A549 (cell line): ENCODE data around the gene PLEKHA7. TPM values are rescaled to one million over a fixed set of nuclear protein-coding genes. Genes with fewer than 3 reads are reported as not detected.

Experiments used
- ATAC-seq, 2 experiments: fragments of 200-7000 bp in 1 of 2; fragments of >200 bp in 1 of 2; cut with Nextera tagmentation in 1 of 2; cut with Tn5 transposase in 1 of 2; 3 replicates each; pipeline versions ENCODE4 v1.8.0 to v1.9.1; 2018 to 2020; ENCODE audit warnings: mild to moderate bottlenecking in 1 of 2, moderate library complexity in 1 of 2
- CTCF ChIA-PET: fragments of 300-600 bp; sonication (Branson Sonifier 250); formaldehyde crosslinking; extraction: SDS; loops from one replicate; lab custom pipeline; 2021; ENCODE audit warnings: antibody characterized with exemption, inconsistent platforms; lab: Yijun Ruan, JAX
- POLR2A ChIA-PET: fragments of 350-600 bp; formaldehyde crosslinking; extraction: SDS; loops from one replicate; lab custom pipeline; 2021; ENCODE audit warnings: antibody characterized with exemption, inconsistent platforms; lab: Yijun Ruan, JAX
- DNase-seq, 2 experiments: peaks; one replicate each; pipeline versions ENCODE4 v3.0.0 to v3.0.0-alpha.2; 2011 to 2016; ENCODE audit warnings: low read depth in 1 of 2, low spot score in 1 of 2
- FAIRE-seq: peaks from 2 replicates; lab custom pipeline; 2011; peaks lifted over from hg19 to GRCh38; lab: Jason Lieb, UNC
- H3K27ac ChIP-seq, 2 experiments: fragments of >200 bp; sonication (Bioruptor Twin); formaldehyde crosslinking; 3 replicates each; pipeline ENCODE4 v1.5.1; 2016 to 2017
- H3K4me1 ChIP-seq: fragments of >200 bp; sonication (Bioruptor Twin); formaldehyde crosslinking; 3 replicates; pipeline ENCODE4 v1.6.1; 2016
- H3K4me2 ChIP-seq: fragments of >200 bp; sonication (Bioruptor Twin); formaldehyde crosslinking; 3 replicates; pipeline ENCODE4 v1.6.1; 2016
- H3K4me3 ChIP-seq: fragments of >200 bp; sonication (Bioruptor Twin); formaldehyde crosslinking; 3 replicates; pipeline ENCODE4 v1.5.1; 2016
- H3K9me3 ChIP-seq: fragments of >200 bp; sonication (Bioruptor Twin); formaldehyde crosslinking; 3 replicates; pipeline ENCODE4 v1.6.1; 2016
- BHLHE40 ChIP-seq: IDR thresholded peaks from 2 replicates; pipeline ENCODE4 v1.6.1; 2012; ENCODE audit warnings: low read depth, low read length, inconsistent platforms
- CBX8 ChIP-seq: fragments of 200-600 bp; sonication (generic); IDR thresholded peaks from 2 replicates; pipeline ENCODE4 v1.6.1; 2016
- CEBPB ChIP-seq, 2 experiments: fragments of >200 bp in 1 of 2; sonication (Bioruptor Twin) in 1 of 2; formaldehyde crosslinking in 1 of 2; IDR thresholded peaks; 2 replicates each; pipeline ENCODE4 v1.6.1; 2012 to 2016
- CHD4 ChIP-seq: fragments of 200-600 bp; sonication (generic); IDR thresholded peaks from 2 replicates; pipeline ENCODE4 v1.6.1; 2016; ENCODE audit warnings: antibody characterized with exemption, mild to moderate bottlenecking, borderline replicate concordance
- EHMT2 ChIP-seq: fragments of 200-600 bp; sonication (generic); IDR thresholded peaks from 2 replicates; pipeline ENCODE4 v1.6.1; 2016; ENCODE audit warnings: antibody characterized with exemption, low read depth, mild to moderate bottlenecking, moderate library complexity
- FOSB ChIP-seq: fragments of 250-450 bp; sonication (Bioruptor Pico); IDR thresholded peaks from 2 replicates; pipeline ENCODE4 v1.5.0; 2020; ENCODE audit warnings: mild to moderate bottlenecking, moderate library complexity
- GATA3 ChIP-seq: IDR thresholded peaks from 2 replicates; pipeline ENCODE4 v1.6.1; 2012; ENCODE audit warnings: borderline replicate concordance
- HDAC2 ChIP-seq: fragments of 200-600 bp; sonication (generic); IDR thresholded peaks from 2 replicates; pipeline ENCODE4 v1.6.1; 2016
- HEYL ChIP-seq: fragments of 250-450 bp; sonication (Bioruptor Pico); IDR thresholded peaks from 2 replicates; pipeline ENCODE4 v1.8.0; 2021; ENCODE audit warnings: mild to moderate bottlenecking, moderate library complexity
- HOXB13 ChIP-seq: fragments of 250-450 bp; sonication (Bioruptor Pico); IDR thresholded peaks from 2 replicates; pipeline ENCODE4 v1.5.0; 2020; ENCODE audit warnings: low read depth, mild to moderate bottlenecking, moderate library complexity
- KDM5A ChIP-seq: fragments of 200-600 bp; sonication (generic); IDR thresholded peaks from 2 replicates; pipeline ENCODE4 v1.6.1; 2016; ENCODE audit warnings: antibody characterized with exemption, mild to moderate bottlenecking
- MAFK ChIP-seq: fragments of 450-650 bp; IDR thresholded peaks from 2 replicates; pipeline ENCODE4 v1.6.1; 2014; ENCODE audit not compliant: partially characterized antibody
- NR3C1 ChIP-seq: fragments of >200 bp; sonication (Bioruptor Twin); formaldehyde crosslinking; IDR thresholded peaks from 3 replicates; pipeline ENCODE4 v1.6.1; 2017
- PHF8 ChIP-seq: fragments of 200-600 bp; sonication (generic); IDR thresholded peaks from 2 replicates; pipeline ENCODE4 v1.6.1; 2016; ENCODE audit warnings: low read depth, mild to moderate bottlenecking, antibody characterized with exemption, moderate library complexity, borderline replicate concordance
- POLR2A ChIP-seq: IDR thresholded peaks from 2 replicates; pipeline ENCODE4 v1.6.1; 2012; ENCODE audit warnings: mild to moderate bottlenecking, low read length
- POLR2AphosphoS2 ChIP-seq: conservative IDR thresholded peaks from 2 replicates; pipeline ENCODE4 v1.6.1; 2012; ENCODE audit warnings: low read length, improper control_type of control experiment, inconsistent platforms
- RFX5 ChIP-seq: fragments of 450-650 bp; IDR thresholded peaks from 2 replicates; pipeline ENCODE4 v1.7.1; 2014; ENCODE audit warnings: antibody characterized with exemption, mild to moderate bottlenecking, moderate library complexity
- RNF2 ChIP-seq: fragments of 200-600 bp; sonication (generic); IDR thresholded peaks from 2 replicates; pipeline ENCODE4 v1.6.1; 2016; ENCODE audit warnings: low read depth, mild to moderate bottlenecking, antibody characterized with exemption, moderate library complexity, borderline replicate concordance
- TFCP2L1 ChIP-seq: fragments of 250-450 bp; sonication (Bioruptor Pico); IDR thresholded peaks from 2 replicates; pipeline ENCODE4 v1.5.0; 2021; ENCODE audit warnings: mild to moderate bottlenecking
- ZC3H11A ChIP-seq: fragments of 450-650 bp; IDR thresholded peaks from 2 replicates; pipeline ENCODE4 v1.6.1; 2014; ENCODE audit warnings: antibody characterized with exemption, mild to moderate bottlenecking
- ZFP36 ChIP-seq: fragments of 450-650 bp; IDR thresholded peaks from 2 replicates; pipeline ENCODE4 v1.6.1; 2014; ENCODE audit warnings: borderline replicate concordance; ENCODE audit not compliant: partially characterized antibody
- ZNF302 ChIP-seq: fragments of 250-450 bp; sonication (Bioruptor Pico); IDR thresholded peaks from 2 replicates; pipeline ENCODE4 v1.9.0; 2021; ENCODE audit warnings: inconsistent platforms, mild to moderate bottlenecking, moderate library complexity
- WGBS: methylation state at CpG from one replicate; pipeline ENCODE4 v1.1.6; 2017; ENCODE audit errors: missing lambda C conversion rate; 5-methylcytosine and 5-hydroxymethylcytosine counted together
- polyA plus RNA-seq, 4 experiments: library from polyadenylated mRNA; depleted of rRNA in 3 of 4; stranded (reverse); fragments of >200 nt; fragmentation: RNase III in 1 of 4; extraction: RNeasy Plus Mini Kit Qiagen cat#74134 plus additional on column Dnase treatment in 1 of 4; gene quantifications; 2 replicates in 3 of 4; 3 replicates in 1 of 4; pipeline ENCODE4 v1.2.3, GENCODE V29; 2011 to 2017
- TF ChIP-seq, protein P1 (sequence below): fragments of >200 bp; sonication (Bioruptor Twin); formaldehyde crosslinking; IDR thresholded peaks from 3 replicates; pipeline ENCODE4 v1.6.1; 2016
- TF ChIP-seq, protein P2 (sequence below): IDR thresholded peaks from 2 replicates; pipeline ENCODE4 v1.6.1; 2012
- TF ChIP-seq, protein P3 (sequence below): fragments of 200-600 bp; sonication (generic); IDR thresholded peaks from 2 replicates; pipeline ENCODE4 v1.6.1; 2016; ENCODE audit warnings: antibody characterized with exemption, mild to moderate bottlenecking, moderate library complexity

The PLEKHA7 gene
- polyA plus RNA-seq, 2 of the 4 experiments (the other 2 are of a cell fraction): 8.7 to 13.8 TPM

DNA sequence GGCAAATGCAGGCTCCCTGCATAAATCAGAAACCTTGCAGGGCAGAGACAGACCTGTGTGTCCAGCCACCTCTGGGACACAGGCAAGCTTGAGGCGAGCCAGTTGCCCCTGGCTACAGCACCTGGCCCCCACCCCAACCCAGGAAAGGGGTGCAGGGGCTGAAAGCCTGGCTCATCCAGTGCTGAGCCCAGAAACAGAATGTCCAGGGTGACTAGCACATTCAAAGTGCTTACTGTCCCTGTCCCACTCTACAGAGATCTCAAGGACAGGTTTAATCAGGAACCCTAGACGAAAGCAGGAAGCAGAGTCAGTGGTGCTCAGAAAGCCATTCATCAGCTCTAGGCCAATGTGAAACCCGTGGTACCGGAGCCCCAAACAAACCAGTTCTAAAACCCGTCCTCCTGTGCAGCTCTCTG, 31.9 kb downstream of the PLEKHA7 start:
- FAIRE-seq: no peak
- POLR2A ChIA-PET: interaction anchor here (1.1 kb wide), 1 partner anchor 31 kb away, joined by 3 read pairs; no protein-coding TSS in a partner anchor

DNA sequence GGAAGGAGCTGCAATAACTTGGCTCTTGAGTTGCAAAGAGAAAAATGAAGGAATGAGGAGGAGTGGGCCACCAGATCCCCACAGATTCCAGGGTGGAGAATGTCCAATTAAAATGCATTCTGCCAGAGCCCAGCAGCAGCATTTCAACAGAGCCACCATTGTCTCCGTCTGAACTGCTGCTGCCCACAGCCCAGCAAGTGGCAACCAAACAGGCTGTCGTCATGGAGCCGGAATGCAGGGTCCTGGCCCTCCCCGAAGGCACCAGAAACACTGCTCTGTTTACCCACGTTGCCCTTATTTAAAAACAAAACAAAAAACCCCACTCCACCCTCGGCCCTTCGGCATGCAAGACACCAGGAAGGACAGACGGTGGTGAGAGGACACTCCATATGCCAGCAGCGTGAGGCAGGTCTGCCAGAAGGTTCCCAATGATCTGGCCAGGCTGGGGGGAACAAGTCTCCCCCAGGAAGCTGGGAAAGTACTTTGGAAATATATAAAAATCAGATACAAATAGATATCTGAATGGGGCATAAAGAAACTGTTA, 32.5 kb downstream of the PLEKHA7 start:
- H3K4me2 ChIP-seq: no peak overlapping the region
- POLR2A ChIA-PET: interaction anchor here (1.1 kb wide), 1 partner anchor 31 kb away, joined by 3 read pairs; no protein-coding TSS in a partner anchor
- H3K4me3 ChIP-seq: no peak overlapping the region
- DNase-seq (peak in 1 of 2 experiments; percentile 32), FAIRE-seq (no peak)
- H3K27ac ChIP-seq: no peak overlapping the region
- H3K4me1 ChIP-seq: peaks cover 14% of the 10 kb centered on the region
- CTCF ChIA-PET: interaction anchor here (0.8 to 1.6 kb wide), 4 partner anchors 15 to 194 kb away, joined by 3 to 7 read pairs (median 4); no protein-coding TSS in a partner anchor
- H3K9me3 ChIP-seq: no peaks in the 10 kb centered on the region
- TF ChIP-seq RFX5: no peak
- TF ChIP-seq HOXB13 (CRISPR knock-in tag): no peak
- no peak for TF ChIP-seq NR3C1
- TF ChIP-seq POLR2A: no peak
- no peak for TF ChIP-seq ZC3H11A
- no peak for TF ChIP-seq CEBPB (IDR thresholded peaks at IDR 0.05)
- no peak for TF ChIP-seq EHMT2
- TF ChIP-seq MAFK: no peak
- TF ChIP-seq ZFP36: no peak
- TF ChIP-seq, all 56 proteins: peak for 0
- peak in 1 of 2 experiments; percentile 70; a peak in 3 of 6 replicates for ATAC-seq
- 60% methylated on average over 9 of the region's 9 CpGs for WGBS

More for the DNA sequence above, 31.9 kb downstream of the PLEKHA7 start:
- Histone ChIP-seq H3K4me1 (peaks cover 19% of the 10 kb centered on the region), H3K4me2 (no peak overlapping the region), H3K27ac (no peak overlapping the region), H3K9me3 (no peaks in the 10 kb centered on the region), H3K4me3 (no peak overlapping the region)
- WGBS: 75% methylated on average over 5 of the region's 5 CpGs
- no peak; a peak in 1 of 6 replicates for ATAC-seq
- no peak for TF ChIP-seq ZNF302 (CRISPR knock-in tag)
- TF ChIP-seq TFCP2L1: no peak
- TF ChIP-seq BHLHE40: no peak
- TF ChIP-seq NR3C1: no peak
- no peak for TF ChIP-seq POLR2AphosphoS2
- TF ChIP-seq, protein P1, sequence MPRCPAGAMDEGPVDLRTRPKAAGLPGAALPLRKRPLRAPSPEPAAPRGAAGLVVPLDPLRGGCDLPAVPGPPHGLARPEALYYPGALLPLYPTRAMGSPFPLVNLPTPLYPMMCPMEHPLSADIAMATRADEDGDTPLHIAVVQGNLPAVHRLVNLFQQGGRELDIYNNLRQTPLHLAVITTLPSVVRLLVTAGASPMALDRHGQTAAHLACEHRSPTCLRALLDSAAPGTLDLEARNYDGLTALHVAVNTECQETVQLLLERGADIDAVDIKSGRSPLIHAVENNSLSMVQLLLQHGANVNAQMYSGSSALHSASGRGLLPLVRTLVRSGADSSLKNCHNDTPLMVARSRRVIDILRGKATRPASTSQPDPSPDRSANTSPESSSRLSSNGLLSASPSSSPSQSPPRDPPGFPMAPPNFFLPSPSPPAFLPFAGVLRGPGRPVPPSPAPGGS: no peak
- TF ChIP-seq CHD4: no peak
- TF ChIP-seq CBX8: no peak
- no peak for TF ChIP-seq HDAC2
- TF ChIP-seq GATA3: no peak
- no peak for TF ChIP-seq PHF8
- no peak for TF ChIP-seq KDM5A
- TF ChIP-seq RFX5: no peak
- TF ChIP-seq FOSB: no peak
- TF ChIP-seq, protein P2, sequence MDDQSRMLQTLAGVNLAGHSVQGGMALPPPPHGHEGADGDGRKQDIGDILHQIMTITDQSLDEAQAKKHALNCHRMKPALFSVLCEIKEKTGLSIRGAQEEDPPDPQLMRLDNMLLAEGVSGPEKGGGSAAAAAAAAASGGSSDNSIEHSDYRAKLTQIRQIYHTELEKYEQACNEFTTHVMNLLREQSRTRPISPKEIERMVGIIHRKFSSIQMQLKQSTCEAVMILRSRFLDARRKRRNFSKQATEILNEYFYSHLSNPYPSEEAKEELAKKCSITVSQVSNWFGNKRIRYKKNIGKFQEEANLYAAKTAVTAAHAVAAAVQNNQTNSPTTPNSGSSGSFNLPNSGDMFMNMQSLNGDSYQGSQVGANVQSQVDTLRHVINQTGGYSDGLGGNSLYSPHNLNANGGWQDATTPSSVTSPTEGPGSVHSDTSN: no peak
- TF ChIP-seq, protein P3, sequence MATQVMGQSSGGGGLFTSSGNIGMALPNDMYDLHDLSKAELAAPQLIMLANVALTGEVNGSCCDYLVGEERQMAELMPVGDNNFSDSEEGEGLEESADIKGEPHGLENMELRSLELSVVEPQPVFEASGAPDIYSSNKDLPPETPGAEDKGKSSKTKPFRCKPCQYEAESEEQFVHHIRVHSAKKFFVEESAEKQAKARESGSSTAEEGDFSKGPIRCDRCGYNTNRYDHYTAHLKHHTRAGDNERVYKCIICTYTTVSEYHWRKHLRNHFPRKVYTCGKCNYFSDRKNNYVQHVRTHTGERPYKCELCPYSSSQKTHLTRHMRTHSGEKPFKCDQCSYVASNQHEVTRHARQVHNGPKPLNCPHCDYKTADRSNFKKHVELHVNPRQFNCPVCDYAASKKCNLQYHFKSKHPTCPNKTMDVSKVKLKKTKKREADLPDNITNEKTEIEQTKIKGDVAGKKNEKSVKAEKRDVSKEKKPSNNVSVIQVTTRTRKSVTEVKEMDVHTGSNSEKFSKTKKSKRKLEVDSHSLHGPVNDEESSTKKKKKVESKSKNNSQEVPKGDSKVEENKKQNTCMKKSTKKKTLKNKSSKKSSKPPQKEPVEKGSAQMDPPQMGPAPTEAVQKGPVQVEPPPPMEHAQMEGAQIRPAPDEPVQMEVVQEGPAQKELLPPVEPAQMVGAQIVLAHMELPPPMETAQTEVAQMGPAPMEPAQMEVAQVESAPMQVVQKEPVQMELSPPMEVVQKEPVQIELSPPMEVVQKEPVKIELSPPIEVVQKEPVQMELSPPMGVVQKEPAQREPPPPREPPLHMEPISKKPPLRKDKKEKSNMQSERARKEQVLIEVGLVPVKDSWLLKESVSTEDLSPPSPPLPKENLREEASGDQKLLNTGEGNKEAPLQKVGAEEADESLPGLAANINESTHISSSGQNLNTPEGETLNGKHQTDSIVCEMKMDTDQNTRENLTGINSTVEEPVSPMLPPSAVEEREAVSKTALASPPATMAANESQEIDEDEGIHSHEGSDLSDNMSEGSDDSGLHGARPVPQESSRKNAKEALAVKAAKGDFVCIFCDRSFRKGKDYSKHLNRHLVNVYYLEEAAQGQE: no peak
- TF ChIP-seq HEYL (CRISPR knock-in tag): no peak
- TF ChIP-seq RNF2: no peak
- no peak for DNase-seq
- CTCF ChIA-PET: interaction anchor here (0.8 to 1.6 kb wide), 5 partner anchors 14 to 195 kb away, joined by 3 to 7 read pairs (median 4); no protein-coding TSS in a partner anchor
